Activated T-cell treated with anti-CD3 and anti-CD28 coated beads, Interleukin-2, amount 50 U/mL, for 1 hour (primary cell): ENCODE data around the gene CDK6.
"Not testable (repeated sequence)": the region's sequence is repeated elsewhere in the genome, so short reads cannot be mapped to it uniquely, and the experiment has no call there.

Experiments used
- DNase-seq: peaks from one replicate; pipeline ENCODE4 v3.0.0-alpha.2; 2020

The CDK6 gene

GRCh38 chr7:92785923-92786322, 50.5 kb downstream of the CDK6 start:
- DNase-seq, result no peak

DNA sequence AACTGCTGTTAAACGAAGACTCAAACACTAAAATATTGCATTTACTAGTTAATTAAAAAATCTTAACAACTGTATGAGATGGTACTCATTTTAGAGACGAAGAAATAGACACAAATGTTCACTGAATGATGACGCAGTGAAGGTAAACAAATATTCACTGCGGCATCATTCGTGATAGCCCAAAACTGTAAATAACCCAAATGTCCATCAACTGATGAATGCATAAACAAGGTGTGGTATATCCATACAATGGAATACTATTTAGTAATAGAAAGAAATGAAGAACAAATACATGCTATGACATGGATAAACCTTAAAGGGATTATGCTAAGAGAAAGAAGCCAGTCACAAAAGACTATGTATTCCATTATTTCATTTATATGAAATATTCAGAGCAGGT, 51.4 kb downstream of the CDK6 start:
- DNase-seq, result no peak

DNA sequence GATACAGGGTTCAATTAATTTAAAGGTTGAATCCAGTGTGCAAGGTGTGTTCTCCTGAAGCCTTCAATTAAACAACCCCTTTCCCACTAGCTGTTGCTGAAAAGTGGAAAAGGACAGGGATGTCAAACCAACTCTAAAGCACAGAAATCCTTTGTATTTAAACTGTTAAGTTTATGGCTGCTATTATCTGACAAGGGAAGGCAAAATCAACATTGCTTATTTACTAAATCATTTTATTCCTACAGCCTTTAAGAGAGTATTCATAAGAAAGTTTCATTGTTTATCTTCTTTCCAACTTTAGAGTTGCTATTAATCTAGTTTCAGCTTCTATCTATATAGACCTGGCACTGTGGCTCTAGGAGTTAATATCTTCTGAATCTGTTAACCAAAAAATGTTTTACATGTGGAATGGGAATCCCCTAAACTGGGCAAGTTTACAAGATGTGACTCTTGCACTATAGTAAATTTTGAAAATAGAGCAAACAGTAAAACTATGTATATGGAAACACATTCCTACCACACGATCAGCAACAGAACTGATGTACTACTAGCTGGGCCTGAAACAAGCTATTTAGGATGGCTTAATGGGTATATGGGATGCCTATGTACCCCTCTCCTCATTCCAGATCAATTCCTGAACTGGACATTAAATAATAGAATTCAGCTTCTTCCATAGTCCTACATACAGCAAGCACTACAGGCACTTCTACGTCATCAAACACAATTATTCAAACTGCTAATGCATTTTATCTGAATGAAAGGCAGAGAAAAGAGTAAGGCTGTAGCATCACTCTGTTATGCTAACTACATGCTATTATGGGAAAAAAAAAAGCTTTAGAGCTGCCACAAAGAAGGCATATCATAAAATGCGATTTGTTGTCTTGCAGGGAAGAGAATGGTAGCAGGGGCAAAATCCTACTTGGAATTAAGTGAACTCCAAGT, 52.8 kb downstream of the CDK6 start:
- no peak for DNase-seq

DNA sequence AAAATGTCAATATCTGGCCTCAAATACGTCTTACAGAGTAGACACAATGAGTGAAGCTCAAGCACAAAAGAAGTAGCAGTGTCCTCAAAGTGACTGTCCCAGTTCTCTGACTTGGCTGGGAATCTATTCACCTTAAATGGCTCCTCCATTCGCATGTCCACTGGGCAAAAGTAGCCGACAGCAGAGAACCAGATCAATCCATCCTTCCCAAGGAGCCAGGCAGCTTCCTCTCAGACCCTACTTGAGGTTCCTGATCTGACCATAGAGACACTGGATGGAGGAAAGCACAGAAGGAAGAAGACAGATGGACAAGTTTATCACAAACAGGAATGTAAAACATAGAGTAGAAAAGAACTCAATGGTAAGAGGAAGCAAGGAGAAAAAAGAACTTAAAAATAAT, 53.5 kb downstream of the CDK6 start:
- DNase-seq, result no peak

- DNase-seq, result no peak
These were observed 54.1 kb downstream of the CDK6 start for GRCh38 chr7:92782236-92782635.

- no peak for DNase-seq
These were observed 55.2 kb downstream of the CDK6 start for GRCh38 chr7:92781117-92781720.

DNA sequence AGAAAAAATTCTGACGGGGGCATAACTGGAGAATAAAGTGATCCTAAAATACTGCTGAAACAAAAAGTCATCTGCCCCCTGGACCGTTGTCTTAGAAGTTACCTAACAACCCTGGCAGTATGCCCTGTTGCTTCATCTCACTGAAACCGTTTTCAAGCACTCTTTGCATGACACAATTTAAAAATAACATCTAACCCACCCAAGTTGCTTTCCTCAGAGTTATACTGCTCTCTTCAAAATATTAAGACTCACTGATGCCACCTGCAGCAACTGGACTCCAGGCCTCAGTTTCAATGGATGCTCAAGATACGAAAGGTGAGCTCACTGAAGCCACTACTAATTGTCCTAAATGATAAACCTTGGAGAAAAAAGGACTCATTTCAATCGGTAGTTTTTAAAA, 57.4 kb downstream of the CDK6 start:
- DNase-seq, result no peak

GRCh38 chr7:92777993-92778392, 58.4 kb downstream of the CDK6 start:
- no peak for DNase-seq

DNA sequence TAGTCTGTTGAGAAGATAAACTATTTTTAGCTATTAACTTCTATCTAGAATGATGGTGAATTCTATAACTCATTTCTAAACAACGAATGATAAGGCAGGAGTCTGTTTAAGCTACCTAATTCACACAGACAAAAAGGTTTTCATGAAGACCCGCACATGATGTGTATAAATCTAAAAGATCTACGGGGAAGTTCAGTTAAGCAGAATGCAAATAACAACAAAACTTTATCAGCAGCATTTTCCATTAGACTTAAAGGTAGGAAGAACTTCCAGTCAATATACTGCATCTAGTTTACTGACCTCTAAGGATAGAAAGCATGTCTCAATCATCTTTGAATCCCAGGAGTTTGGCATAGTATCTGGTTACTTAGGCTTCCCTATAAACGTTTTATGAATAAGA, 62.6 kb downstream of the CDK6 start:
- DNase-seq, result no peak

DNA sequence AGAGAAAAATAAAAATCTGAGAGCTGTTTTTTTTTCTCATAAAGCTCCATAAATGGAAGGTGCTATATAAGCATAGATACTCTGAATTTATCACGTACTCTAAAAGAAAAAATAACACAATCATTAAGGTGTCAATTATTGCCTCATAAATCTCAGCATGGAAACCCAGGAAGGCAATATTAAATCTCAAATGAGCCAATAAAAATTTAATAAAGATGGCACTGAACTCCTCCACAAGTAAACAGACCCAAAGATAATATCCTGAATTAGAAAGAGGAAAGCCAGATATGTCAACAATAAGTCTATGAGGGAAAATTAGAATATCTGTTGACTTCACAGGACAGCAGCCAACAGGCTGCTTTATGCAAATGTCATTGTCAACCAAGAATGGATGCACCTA, 66.5 kb downstream of the CDK6 start:
- no peak for DNase-seq

DNA sequence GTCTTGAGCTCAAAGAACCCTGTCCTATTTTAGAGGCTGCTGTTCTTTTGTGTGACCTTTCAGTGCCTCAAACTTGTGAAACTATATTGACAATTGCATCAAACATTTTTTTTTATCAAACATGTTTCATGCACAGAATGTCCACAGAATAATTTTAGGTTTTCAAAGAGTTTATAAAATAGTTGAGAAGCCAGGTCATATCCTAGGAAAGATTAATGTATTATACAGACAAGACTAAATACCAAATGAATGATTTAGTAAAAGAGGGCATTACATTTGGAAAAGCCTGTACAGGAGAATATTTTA, 67.0 kb downstream of the CDK6 start:
- DNase-seq, result no peak

DNA sequence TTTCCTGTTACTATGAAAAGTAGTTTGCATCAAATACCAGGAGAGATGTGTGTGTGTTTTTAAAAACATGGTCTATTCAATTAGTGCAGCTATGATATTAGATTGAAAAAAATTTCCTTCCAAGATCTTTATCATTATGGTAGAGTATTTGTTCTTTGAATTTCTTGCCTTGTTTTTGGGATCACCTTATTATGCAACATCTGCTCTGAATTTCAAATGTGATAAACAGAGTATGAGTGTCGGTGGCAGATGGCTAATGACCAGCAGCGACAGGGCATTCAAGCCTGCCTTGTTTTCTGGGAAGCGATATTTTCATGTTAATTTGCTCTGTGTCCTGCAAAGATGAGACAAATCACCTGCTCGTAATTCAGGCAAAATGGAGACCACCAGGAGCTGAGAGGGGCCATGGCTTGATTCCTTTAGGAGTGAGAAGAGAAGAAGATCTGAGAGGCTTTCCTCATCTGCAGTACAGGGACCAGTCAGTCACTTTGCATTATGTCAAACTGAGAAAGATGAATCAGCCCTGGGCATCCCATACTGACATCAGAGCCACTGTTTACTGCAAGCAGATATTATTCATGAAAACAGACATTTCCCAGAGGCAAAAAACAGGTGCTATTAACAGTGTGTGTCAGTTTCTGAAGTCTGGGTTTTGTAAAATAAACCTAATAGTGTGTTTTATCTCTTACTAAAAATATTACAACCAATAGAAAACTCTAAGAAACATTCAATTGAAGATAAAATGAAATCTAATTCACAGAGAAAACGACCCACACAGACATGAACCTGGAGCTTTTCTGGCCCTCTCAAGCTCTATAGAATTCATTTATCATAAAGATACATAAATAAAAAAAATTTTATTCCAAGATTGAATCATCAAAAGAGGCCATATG, 67.6 kb downstream of the CDK6 start:
- DNase-seq, result no peak

DNA sequence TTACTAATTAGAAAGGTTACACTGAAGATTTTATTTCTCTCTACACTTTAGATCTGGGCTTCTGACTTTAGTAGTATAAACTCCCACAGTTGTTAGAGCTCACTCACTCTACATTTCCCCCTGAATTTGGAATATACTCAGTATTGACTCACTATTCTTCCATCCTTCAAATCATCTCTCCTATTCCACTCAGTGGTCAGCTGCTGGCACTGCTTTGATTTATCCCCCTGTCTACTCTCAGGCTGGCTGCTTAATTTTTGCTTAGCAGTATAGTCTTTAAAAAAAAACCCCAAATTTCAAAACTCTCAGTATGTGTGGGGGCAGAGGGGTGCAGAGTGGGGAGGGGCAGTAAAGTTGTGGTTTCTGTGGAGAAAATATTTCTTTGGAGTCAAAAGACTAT, 68.9 kb downstream of the CDK6 start:
- DNase-seq, result no peak

- no peak for DNase-seq
These were observed 69.8 kb downstream of the CDK6 start for GRCh38 chr7:92766461-92767003.

- no peak for DNase-seq
These were observed 70.6 kb downstream of the CDK6 start for GRCh38 chr7:92765725-92766124.

DNA sequence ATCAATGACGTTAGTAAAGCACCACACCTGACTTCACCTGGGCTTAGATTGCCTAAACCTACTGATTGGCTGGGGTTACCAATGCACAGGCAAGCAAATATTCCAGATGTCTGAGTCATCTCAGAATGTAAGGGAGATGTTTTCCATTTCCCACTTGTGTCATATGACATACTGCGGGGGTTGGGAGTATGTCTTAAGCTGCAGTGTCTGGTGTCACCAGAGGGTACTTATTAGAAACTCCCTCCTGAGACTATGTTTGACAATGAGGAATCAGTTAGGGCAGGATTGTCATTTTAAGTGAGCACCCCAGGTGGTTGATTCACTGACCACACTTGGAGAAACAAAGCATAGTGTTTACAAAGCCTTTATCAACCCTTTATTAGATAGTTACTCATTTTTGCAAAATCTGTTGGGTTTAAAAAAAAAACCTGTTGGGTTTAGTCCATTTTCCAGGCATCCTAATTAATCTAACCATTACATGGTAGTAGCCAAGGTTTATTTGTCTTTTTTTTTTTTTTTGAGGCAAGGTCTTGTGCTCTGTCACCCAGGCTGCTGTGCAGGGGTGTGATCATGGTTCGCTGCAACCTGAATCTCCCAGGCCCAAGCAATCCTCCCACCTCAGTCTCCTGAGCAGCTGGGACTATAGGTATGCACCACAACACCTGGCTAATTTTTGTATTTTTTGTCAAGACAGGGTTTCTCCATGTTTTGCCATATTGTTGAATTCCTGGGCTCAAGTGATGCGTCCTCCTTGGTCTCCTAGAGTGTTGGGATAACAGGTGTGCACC, 72.5 kb downstream of the CDK6 start:
- no peak for DNase-seq

DNA sequence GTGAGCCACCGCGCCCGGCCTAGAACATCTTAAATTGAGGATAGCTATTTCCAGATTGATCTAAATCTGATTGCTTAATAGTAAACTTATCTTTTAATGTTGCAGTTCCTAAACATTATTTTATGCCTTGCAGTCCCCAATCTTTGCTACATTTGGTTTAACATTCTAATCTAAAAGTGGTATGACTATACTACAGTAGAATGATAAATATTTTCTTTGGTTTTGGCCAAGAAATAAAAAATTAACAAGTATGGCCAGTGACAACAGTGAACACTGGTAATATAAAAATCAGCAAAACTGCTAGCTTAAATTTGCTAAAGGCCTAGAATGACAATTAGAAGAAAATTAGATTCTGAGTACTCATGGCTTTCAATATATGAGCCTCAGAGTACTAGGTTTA, 73.5 kb downstream of the CDK6 start:
- no peak for DNase-seq

- DNase-seq, result no peak
These were observed 74.8 kb downstream of the CDK6 start for GRCh38 chr7:92761391-92762097.

- no peak for DNase-seq
These were observed 77.5 kb downstream of the CDK6 start for GRCh38 chr7:92758796-92759431.

- DNase-seq, result not testable (repeated sequence)
These were observed 79.0 kb downstream of the CDK6 start for GRCh38 chr7:92757311-92757910.

- DNase-seq, result no peak
These were observed 80.7 kb downstream of the CDK6 start for GRCh38 chr7:92755680-92756079.
